ENCODE measurements around the gene WWC1.
A peak's percentile ranks its signal among the peaks of the same experiment; 100 is the strongest.
"Not testable (repeated sequence)": the region's sequence is repeated elsewhere in the genome, so short reads cannot be mapped to it uniquely, and the experiment has no call there.

WWC1 gene

DNA sequence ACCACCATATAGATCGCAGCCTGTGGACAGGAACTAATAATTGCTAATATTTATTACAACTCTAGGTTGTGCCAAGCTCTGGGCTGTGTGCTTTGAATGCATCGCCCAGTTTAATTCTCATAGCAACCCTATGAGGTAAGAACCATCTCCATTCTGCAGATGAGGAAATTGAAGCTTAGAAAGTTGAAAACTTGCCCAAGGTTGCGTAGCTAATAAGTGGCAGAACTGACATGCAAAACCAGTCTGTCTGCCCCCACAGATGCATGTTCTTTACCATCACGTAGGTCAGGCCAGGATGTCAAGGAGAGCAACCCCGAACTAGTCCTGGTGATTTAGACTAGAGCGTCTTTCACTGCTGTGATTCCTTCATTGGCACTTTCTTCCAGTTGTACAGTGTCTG is 15.6 kb downstream of the WWC1 start:
- no peak for FAIRE-seq

DNA sequence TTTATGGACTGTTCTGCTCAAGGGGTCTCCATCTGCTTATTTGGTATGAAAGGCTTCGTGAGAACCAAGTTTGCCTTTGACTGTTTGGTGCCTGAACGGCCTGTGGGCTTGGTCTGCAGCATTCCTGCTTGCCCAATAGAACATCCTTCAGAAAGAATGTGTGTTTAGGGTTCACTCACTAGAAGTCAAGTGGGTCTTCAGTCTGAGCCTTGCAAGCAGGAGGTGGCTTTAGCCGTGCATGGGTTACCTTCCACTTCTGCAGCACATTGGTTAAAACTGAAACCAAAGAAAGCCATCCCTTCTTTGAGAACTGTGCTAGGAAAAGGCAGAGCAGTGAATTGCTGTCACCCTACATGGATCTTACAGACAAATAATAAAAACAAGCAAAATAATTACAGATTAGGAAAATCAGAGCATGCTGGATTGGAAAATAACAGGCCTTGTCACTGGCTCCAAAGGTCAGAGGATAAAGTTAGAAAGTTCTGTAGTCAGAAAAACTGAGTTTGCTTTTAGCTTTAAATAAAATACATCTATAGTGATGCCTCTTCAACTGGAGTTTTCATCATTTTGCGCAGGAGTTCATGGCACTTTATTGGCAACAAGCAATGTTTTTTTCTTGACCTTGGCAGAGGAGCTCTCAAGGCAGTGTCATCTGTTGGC is 16.6 kb downstream of the WWC1 start:
- FAIRE-seq (no peak), DNase-seq (ENCODE audit: insufficient read length, low spot score) (no peak)

More for the DNA sequence above, 15.6 kb downstream of the WWC1 start:
- DNase-seq (ENCODE audit: insufficient read length, low spot score): no peak

DNA sequence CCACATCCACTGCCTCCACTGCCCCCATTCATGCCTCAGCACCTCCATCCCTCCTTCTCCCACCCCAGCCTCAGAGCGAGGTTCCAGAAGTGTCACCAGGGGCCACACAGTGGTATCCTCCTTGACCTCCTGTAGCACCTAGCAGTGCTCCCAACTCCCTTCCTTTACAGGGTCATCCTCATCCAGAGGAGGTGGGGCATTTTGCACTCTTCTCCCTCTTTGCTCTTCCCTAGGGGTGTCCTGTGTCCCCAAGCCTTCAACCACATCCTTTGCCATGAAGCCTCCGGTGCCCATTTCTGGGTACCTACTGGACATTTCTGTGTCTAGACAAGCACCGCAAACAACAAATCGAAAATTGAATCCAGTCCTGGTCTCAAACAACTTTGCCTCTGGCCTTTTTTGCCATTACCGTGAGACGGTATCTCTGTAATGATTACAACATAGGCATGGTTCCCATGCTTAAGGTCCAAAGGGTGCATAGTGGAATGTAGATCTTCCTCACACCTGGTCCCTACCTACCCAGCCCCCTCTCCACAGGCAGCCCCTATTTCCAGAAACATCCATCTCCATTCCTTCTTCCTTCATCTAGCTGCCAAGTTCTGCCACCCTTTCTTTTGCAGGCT is 17.6 kb downstream of the WWC1 start:
- DNase-seq (ENCODE audit: insufficient read length, low spot score) (no peak), FAIRE-seq (no peak)

DNA sequence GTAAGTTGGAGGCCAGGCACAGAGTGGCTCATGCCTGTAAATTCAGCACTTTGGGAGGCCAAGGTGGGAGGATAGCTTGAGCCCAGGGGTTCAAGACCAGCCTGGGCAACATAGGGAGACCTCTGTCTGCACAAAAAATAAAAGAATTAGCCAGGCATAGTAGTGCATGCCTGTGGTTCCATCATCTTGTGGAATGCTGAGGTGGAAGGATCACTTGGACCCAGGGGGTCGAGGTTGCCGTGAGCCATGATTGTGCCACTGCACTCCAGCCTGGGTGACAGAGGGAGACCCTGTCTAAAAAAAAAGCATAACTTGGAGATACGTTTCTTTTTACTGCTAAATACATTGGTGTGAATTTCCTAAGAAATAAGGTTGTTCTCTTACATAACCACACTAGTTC is 19.1 kb downstream of the WWC1 start:
- not testable (repeated sequence) for FAIRE-seq; DNase-seq (ENCODE audit: insufficient read length, low spot score)

DNA sequence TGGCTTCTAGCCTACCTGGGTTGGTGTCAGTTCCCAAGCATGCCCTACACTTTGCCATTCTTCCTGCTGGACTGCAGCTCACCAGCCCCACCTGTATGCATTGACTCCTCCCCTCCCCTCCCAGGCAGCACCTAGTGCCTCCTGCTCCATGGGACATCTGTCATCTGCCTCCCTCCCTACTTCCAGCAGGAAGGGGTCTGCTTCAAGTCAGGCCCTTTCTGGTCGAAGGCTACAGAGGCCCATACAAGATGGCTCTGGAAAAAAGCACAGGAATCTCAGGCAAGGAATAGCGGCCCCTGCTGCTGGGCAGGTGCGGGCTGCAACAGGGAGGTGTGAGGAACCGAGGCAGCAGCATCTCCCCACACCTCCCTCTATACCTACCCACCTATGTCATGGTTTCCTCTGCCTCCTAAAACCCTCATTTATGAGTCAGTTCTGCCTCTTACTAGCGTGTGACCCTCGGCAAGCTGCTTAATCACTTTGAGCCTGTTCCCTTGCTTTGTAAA is 19.7 kb downstream of the WWC1 start:
- DNase-seq (ENCODE audit: insufficient read length, low spot score) (no peak), FAIRE-seq (no peak)

DNA sequence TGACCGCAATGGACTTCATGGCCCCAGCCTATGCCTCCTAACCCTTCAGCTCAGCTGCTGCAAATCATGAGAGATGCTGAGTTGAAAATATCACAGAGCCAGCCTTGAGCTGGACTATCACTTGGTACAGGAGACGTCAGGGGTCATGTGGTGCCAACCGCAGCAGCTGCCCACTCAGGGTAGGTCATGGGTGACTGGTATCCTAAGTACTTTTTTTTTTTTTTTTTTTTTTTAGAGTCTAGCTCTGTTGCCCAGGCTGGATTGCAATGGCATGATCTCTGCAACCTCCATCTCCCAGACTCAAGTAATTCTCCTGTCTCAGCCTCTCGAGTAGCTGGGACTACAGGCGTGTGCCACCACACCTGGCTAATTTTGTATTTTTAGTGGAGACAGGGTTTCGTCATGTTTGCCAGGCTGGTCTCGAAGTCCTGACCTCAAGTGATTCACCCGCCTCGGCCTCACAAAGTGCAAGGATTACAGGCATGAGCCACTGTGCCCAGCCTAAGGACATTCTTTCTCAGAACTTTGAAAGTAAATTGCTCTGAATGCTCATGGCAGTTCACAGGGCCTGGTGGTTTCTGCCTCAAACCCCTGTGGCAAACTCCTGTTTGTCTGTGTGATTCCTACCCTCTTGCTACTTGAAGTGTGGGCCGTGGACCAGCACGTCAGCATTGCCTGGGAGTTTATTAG is 21.3 kb downstream of the WWC1 start:
- FAIRE-seq (no peak), DNase-seq (ENCODE audit: insufficient read length, low spot score) (no peak)

DNA sequence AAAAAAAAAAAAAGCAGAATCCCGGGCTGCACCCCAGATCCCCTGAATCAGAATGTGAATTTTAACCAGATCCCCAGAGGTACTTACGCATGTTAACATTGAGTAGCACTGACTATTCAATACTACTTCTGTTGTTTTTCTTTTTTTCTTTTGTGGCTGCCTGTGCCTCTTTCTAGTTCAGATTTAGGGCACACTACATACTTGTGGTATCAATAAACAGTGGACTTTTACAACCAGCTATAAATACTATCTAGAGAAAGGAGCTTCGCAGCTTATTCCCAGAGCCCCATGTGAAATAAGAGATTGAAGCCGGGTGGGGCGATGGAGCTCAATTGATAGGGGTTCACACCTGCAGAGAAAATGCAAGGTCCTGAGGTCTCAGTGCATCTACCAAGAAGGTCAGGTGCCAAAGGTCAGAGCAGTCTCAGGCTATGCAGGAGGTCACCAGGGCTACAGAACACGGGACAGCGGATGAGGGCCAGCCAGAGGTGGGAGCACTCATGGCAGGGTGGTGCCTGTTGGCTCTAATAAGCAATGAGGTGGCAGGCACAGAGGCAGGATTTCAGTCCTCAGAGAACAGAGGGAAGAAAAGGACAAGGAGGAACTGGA is 22.3 kb downstream of the WWC1 start:
- no peak for FAIRE-seq
- DNase-seq (ENCODE audit: insufficient read length, low spot score): no peak

DNA sequence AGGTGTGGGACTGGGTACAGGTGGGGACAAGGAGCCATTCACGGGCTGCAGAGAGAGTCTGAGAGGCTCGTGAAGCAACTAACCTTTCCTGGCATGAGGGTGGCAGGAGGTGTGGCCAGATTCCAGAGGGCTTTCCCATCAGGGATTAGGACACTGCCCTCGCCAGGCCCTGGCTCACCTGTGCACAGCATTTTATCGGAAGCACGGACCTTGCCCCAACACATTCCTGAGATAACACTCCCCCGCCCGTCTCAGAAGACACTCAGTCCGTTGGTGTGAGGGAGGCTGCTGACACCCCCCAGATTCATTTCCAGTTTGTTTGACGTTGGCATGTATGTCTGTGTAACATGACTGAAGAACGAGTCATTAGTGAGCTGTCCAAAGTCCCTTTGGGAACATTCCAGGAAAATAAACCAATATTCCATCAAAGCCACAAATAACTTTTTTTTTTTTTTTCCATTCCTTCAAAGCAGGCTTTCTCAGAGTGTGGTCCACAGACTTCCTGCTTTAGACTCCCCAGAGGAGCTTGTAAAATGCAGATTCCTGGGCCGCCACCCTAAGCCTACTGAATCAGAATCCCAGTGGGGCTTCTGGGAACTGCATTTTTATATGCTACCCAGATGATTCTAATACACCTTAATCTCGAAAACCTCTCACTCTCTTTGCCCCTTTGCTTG is 23.4 kb downstream of the WWC1 start:
- FAIRE-seq: peak; percentile 94

DNA sequence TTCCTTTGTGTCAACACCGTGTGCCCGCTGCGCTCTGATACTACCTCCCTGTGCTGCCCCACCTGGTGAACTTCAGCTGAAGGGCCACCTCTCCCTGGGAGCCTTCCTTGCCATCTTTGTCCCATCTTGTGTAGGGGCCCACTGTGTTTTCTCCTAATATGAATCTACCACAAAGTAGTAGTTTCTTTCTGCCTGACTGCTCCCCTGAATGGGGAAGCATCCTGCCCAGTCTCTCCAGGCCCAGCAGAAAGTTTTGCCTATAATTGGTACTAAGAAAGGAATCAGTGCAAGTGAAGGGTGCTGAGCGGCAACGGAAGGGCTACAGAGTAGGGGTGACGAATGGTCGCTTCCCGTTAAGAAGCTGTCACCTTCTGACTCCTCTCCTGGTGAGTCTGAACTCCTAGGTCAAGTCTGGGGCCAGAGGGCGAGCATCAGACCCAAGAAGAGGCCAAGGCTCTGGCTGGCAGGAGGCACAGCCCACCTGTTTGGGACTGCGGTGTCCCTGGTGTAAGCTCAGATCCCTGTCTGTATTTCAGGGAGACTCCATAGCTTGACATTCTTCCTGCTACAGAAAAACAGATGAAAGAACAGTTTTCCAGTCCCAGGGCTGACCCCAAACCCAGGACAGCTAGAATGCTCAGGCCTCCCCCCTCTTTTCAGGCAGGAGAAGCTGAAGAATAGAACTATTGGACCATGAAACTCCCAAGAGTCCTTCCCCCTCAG is 24.1 kb downstream of the WWC1 start:
- DNase-seq (ENCODE audit: insufficient read length, low spot score) (no peak), FAIRE-seq (no peak)

More for the DNA sequence above, 23.4 kb downstream of the WWC1 start:
- peak; percentile 68 for DNase-seq (ENCODE audit: insufficient read length, low spot score)

DNA sequence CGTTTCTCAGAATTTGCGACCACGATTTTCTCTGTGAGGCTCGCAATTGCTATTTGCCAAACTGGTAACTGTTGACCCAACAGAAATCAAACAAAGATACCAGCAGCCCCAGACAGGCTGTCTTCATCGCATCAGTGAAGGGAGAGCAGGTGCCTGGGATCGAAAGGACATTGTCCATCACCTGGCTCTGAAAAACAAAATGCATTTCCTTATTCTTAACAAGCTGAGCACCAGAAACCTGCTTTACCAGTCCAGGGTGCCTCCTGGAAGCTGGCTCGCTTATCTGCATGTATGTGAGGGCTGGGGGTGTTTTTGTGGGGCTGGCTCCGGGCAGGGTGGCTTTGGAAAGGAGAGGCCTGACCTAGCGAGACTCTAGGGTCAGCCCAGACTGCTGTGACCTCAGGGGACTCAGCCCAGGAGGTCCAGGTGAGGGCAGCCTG is 24.7 kb downstream of the WWC1 start:
- FAIRE-seq (no peak), DNase-seq (ENCODE audit: insufficient read length, low spot score) (no peak)

DNA sequence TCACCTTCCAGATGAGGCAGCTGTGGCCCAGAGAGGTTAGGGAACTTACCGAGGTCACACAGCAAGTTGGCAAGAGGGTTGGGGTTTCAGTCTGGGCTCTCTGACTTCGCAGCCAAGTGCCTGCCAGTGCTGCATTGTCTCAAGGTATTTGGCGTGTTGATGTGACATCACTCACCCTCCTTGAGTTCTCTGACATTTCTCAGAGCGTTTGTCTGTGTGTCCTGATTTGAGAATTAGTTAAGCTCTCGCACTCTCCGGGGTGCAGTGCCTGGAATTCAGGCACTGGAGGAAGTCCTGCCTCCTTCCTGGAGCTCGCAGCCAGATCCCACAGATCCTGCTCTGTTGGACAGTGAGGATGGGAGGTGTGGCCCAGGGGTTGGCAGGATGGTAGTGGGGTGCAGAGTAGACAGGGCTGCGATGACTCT is 25.7 kb downstream of the WWC1 start:
- FAIRE-seq (peak; percentile 48), DNase-seq (ENCODE audit: insufficient read length, low spot score) (no peak)

DNA sequence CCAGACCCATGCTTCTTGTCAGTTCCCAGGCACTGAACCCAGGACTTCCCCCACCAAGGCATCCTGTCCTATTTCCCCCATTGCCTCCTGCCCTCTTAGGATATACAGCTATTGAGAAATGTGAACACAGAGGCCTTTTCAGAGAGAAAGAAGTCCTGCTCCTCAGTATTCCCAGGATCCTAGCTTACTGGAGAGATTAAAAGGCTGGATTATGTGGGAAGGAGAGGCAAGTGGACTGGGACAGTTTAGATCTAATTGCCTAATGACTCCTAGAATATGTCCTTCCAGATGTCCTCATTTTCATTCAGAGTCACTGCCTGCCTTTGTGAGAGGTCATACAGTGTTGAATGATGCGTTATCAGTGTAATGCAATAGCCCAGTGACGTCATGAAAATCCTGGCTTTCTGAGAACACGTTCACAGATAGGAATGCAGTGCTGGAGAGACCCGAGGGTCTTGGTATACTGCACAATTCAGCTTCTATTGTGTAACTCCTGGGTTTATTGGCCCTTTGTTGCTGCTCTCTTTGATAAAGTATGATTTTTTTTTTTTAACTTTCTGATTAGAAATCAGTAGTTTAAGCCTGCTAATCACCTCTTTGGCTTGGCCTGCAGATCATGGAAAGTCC is 26.2 kb downstream of the WWC1 start:
- peak; percentile 94 for DNase-seq (ENCODE audit: insufficient read length, low spot score)
- peak; percentile 97 for FAIRE-seq

DNA sequence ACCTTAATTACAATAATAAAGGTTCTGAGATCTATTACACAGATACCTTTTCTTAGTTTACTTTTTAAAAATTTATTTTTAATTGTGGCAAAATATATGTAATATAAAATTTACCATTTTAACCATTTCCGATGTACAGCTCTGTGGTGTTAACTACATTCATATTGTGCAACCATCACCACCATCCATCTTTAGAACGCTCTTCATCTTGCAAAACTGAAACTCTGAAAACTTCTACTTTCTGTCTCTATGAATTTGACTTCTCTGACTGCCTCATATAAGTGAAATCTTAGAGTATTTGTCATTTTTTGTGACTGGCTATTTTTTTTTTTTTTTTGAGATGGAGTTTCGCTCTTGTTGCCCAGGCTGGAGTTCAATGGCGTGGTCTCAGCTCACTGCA is 26.8 kb downstream of the WWC1 start:
- FAIRE-seq (no peak), DNase-seq (ENCODE audit: insufficient read length, low spot score) (no peak)

DNA sequence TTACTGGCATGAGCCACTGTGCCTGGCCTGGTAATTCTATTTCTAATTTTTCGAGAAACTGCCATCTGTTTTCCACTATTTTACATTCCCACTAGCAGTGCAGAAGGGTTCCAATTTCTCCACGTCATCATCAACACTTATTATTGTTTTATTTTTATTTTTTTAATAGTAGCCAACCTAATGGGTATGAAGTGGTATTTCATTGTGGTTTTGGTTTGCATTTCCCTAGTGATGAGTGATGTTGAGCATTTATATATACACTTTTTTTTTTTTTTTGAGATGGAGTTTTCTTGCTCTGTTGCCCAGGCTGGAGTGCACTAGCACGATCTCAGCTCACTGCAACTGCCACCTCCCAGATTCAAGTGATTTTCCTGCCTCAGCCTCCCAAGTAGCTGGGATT is 28.3 kb downstream of the WWC1 start:
- FAIRE-seq (no peak), DNase-seq (ENCODE audit: insufficient read length, low spot score) (no peak)

DNA sequence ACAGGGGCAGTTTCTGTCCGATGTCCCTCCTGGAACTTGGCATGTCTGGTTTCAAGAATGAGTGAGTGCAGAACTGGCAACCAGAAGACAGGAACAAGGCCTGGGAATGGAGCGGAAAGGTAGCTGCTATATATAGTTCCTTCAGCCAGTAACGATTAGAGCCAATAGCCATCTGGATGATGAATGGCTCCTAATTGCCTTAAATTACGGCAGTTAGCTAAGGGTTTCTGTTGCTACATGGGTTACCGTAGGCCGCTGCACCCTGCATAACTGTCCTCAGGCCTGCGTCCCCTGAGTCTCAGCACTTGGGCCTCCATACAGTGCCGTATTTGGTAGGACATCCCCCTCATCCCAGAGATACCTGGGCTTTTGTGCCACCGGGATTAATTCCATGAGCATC is 29.4 kb downstream of the WWC1 start:
- DNase-seq (ENCODE audit: insufficient read length, low spot score) (no peak), FAIRE-seq (no peak)

DNA sequence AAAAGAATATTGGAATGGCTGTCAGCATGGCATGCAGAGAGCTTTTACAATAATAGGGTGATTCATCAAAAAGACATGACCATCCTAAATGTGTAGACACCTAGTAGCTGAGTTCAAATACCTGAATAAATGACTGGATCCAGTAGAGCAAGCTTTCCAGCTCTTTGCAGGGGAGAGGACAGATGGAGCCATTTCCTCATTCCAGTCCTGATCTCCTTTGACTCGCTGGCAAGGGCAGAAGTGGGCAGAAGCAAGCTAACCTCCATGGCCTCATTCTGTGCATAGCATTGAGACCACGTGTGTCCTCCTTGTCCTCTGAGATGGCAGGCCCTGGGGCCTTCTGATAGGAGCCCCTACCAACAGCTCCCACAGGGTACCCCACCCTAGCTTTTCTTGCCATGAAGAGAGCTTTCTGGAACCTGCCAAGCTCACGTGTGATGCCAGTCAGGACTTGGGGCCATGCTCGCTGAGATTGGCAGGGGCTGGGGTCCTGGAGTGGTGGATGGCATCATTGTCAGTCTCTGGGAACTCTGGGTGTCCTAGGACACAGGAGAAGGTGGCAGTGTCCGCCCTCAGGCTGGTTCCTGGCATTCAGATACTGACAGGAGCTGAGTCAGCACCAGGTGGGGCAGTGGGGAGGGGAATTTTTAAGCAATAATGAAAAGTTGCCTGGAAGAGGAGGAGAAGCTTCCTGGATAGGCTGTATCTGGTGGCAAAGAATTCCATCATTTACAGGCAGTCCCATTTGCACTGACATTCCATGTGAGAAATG is 33.6 kb downstream of the WWC1 start:
- DNase-seq (ENCODE audit: insufficient read length, low spot score) (no peak), FAIRE-seq (peak; percentile 60)

DNA sequence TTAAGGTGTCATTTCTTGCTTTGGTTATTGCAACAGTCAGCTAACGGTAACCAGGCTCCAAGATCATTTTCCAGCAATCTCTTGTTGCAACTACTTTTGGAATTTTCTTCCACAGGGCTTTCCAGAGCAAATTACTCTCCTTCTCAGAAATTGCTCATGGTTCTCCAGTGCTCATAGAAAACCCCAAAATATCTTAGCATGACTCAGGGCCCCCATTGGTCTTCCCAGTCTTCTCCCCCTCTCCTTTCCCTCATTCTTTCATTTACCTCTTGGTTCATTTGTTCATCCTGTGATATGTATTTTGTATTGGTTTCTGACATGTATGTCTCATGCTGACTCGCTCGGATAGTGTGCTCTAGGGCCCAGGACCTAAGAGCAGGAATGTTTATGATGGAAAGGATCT is 35.6 kb downstream of the WWC1 start:
- no peak for DNase-seq (ENCODE audit: insufficient read length, low spot score)
- FAIRE-seq: no peak

DNA sequence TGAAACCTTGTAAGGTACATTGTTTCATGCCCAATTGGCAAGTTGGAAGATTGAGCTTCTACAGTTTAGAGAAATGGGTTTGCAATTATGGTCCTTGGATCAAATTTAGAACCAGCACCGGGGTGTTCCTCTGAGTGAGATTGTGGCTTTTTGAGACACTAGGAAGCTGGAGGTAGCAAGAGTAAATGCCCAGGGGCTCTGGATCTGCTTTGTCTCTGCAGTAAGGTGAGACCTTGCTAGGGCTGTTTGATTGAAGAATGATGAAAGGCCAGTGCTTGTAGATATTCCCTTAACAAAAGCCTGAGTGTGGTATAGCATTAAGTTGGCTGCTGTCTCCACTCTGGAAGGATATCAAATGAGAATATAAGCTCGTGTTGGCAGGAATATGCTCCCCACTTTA is 36.0 kb downstream of the WWC1 start:
- DNase-seq (ENCODE audit: insufficient read length, low spot score): no peak
- FAIRE-seq: no peak

DNA sequence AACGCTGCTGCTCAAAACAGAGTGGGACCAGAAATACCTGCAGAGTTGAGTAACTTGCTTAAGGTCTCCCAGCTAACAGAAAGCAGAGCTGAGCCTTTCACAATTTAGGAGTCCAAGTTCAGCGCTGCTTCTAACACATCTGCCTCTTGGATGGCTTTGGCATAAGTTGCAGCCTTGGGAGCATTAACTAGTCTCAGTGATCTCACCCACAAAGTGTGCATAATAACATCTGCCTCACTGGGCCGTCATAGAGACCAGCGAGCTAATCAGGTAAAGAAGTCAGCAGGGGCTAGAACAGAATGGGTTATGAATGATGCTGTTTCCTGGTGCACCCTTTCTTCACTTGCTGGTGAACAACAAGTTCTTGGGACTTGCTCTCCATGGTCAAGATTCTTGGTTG is 36.5 kb downstream of the WWC1 start:
- DNase-seq (ENCODE audit: insufficient read length, low spot score) (no peak), FAIRE-seq (no peak)
